HepG2 (cell line): ENCODE data around the gene EXTL2. TPM values are rescaled to one million over a fixed set of nuclear protein-coding genes. Genes with fewer than 3 reads are reported as not detected.

Experiments
- ATF3 ChIP-seq: sonication (generic); formaldehyde crosslinking; IDR thresholded peaks from 2 replicates; pipeline ENCODE4 v1.4.0; 2020; ENCODE audit warnings: missing genetic modification reagents
- GATAD2A ChIP-seq: IDR thresholded peaks from 2 replicates; pipeline ENCODE4 v1.6.1; 2016
- GMEB2 ChIP-seq: IDR thresholded peaks from 2 replicates; pipeline ENCODE4 v1.6.1; 2016; ENCODE audit warnings: missing biosample characterization, missing genetic modification reagents, low read depth
- HMG20B ChIP-seq: conservative IDR thresholded peaks from 2 replicates; pipeline ENCODE4 v1.6.1; 2016; ENCODE audit warnings: missing genetic modification reagents, missing compliant biosample characterization
- JUN ChIP-seq: sonication (generic); formaldehyde crosslinking; IDR thresholded peaks from 2 replicates; pipeline ENCODE4 v1.4.0; 2020; ENCODE audit warnings: mild to moderate bottlenecking, missing genetic modification reagents
- MXD1 ChIP-seq: sonication (generic); formaldehyde crosslinking; IDR thresholded peaks from 2 replicates; pipeline ENCODE4 v1.4.0; 2020; ENCODE audit warnings: mild to moderate bottlenecking, missing genetic modification reagents
- NFRKB ChIP-seq: fragments of 450-650 bp; IDR thresholded peaks from 2 replicates; pipeline ENCODE4 v1.6.1; 2017
- RARG ChIP-seq: sonication (generic); formaldehyde crosslinking; IDR thresholded peaks from 2 replicates; pipeline ENCODE4 v1.4.0; 2020; ENCODE audit warnings: low read depth, mild to moderate bottlenecking, missing genetic modification reagents
- SMARCC2 ChIP-seq: fragments of 450-650 bp; IDR thresholded peaks from 2 replicates; pipeline ENCODE4 v1.6.1; 2017; ENCODE audit warnings: antibody characterized with exemption, mild to moderate bottlenecking
- SOX6 ChIP-seq, 2 experiments: fragments of 450-650 bp in 1 of 2; sonication (generic) in 1 of 2; formaldehyde crosslinking in 1 of 2; IDR thresholded peaks; 2 replicates each; pipeline versions ENCODE4 v1.4.0 to v1.6.1; 2017 to 2020; ENCODE audit warnings: antibody characterized with exemption in 1 of 2, mild to moderate bottlenecking in 1 of 2, missing genetic modification reagents in 1 of 2
- SRSF1 ChIP-seq: fragments of 200-400 bp; formaldehyde crosslinking; optimal IDR thresholded peaks from 2 replicates; pipeline ENCODE3; 2017; ENCODE audit warnings: mild to moderate bottlenecking, low read depth, low read length, moderate library complexity
- ZBTB34 ChIP-seq: sonication (generic); formaldehyde crosslinking; IDR thresholded peaks from 2 replicates; pipeline ENCODE4 v1.8.0; 2022; ENCODE audit warnings: mild to moderate bottlenecking, missing genetic modification reagents
- ZFP90 ChIP-seq: sonication (generic); formaldehyde crosslinking; IDR thresholded peaks from 2 replicates; pipeline ENCODE4 v1.8.0; 2022; ENCODE audit warnings: missing genetic modification reagents, mild to moderate bottlenecking, inconsistent platforms, borderline replicate concordance
- ZMYM4 ChIP-seq: sonication (generic); formaldehyde crosslinking; IDR thresholded peaks from 2 replicates; pipeline ENCODE4 v1.8.1; 2023; ENCODE audit warnings: mild to moderate bottlenecking, missing genetic modification reagents
- ZNF136 ChIP-seq: sonication (generic); formaldehyde crosslinking; IDR thresholded peaks from 2 replicates; pipeline ENCODE4 v1.8.1; 2022; ENCODE audit warnings: low read depth, mild to moderate bottlenecking, moderate library complexity, missing genetic modification reagents
- ZNF318 ChIP-seq: sonication (generic); formaldehyde crosslinking; IDR thresholded peaks from 2 replicates; pipeline ENCODE4 v1.4.0; 2020; ENCODE audit warnings: mild to moderate bottlenecking, missing genetic modification reagents
- ZNF530 ChIP-seq: sonication (generic); formaldehyde crosslinking; IDR thresholded peaks from 2 replicates; pipeline ENCODE4 v1.5.0; 2020; ENCODE audit warnings: low read depth, mild to moderate bottlenecking, missing genetic modification reagents
- ZNF7 ChIP-seq: IDR thresholded peaks from 2 replicates; pipeline ENCODE4 v1.6.1; 2016; ENCODE audit warnings: missing biosample characterization, missing genetic modification reagents
- ZNF780A ChIP-seq: sonication (generic); formaldehyde crosslinking; IDR thresholded peaks from 2 replicates; pipeline ENCODE4 v1.8.0; 2022; ENCODE audit warnings: mild to moderate bottlenecking, missing genetic modification reagents, moderate library complexity
- ZSCAN31 ChIP-seq: sonication (generic); formaldehyde crosslinking; IDR thresholded peaks from 2 replicates; pipeline ENCODE4 v1.5.0; 2020; ENCODE audit warnings: low read depth, mild to moderate bottlenecking, missing genetic modification reagents
- polyA plus RNA-seq, 8 experiments: library from polyadenylated mRNA; depleted of rRNA in 3 of 8; stranded (reverse) in 7 of 8; unstranded in 1 of 8; fragments of >200 nt; fragmentation: Illumina TruSeq in 4 of 8; extraction: Trizol in 4 of 8; gene quantifications; 2 replicates each; pipeline versions ENCODE4 v1.2.1 to v1.2.3, GENCODE V29; 2011 to 2016; ENCODE audit warnings: low read depth in 4 of 8, missing spikeins in 1 of 8, mixed read lengths in 1 of 8; ENCODE audit not compliant: insufficient read depth in 1 of 8
- total RNA-seq, 5 experiments: library from RNA; depleted of rRNA; stranded (reverse); fragments of >200 nt; fragmentation: Illumina TruSeq; extraction: Trizol; gene quantifications; 2 replicates each; pipeline ENCODE4 v1.2.3, GENCODE V29; 2016; ENCODE audit warnings: low read depth in 1 of 5

EXTL2 gene
- total and polyA plus RNA-seq, 2 of the 13 experiments (the other 11 are each of a cell fraction or from before 2014, with no cell fraction given) = 22.0 to 23.5 TPM

GRCh38 chr1:100904528-100904927, 9.9 kb upstream of the EXTL2 start (continued):
- TF ChIP-seq ZNF530 (CRISPR knock-in tag) (no peak), ZFP90 (CRISPR knock-in tag) (no peak), MXD1 (CRISPR knock-in tag) (no peak), SMARCC2 (no peak), ZNF318 (CRISPR knock-in tag) (no peak), ATF3 (no peak), HMG20B (CRISPR knock-in tag) (no peak), JUN (CRISPR knock-in tag) (no peak), ZNF7 (CRISPR knock-in tag) (0 out of 2 replicates have a peak, but pooled peaks have one; percentile 24), GMEB2 (CRISPR knock-in tag) (no peak), ZMYM4 (CRISPR knock-in tag) (0 out of 2 replicates have a peak, but pooled peaks have one; percentile 21), RARG (no peak), ZNF780A (CRISPR knock-in tag) (no peak), GATAD2A (CRISPR knock-in tag) (0 out of 2 replicates have a peak, but pooled peaks have one; percentile 20), SOX6 (IDR thresholded peaks at IDR 0.05) (no peak), SOX6 (CRISPR knock-in tag; IDR thresholded peaks at IDR 0.05) (no peak), ZBTB34 (CRISPR knock-in tag) (no peak), SRSF1 (no peak), NFRKB (no peak), ZSCAN31 (no peak), ZNF136 (CRISPR knock-in tag) (no peak)
